Left cardiac atrium (tissue), 4 donors: ENCODE data around the gene TPSAB1. TPM values are rescaled to one million over a fixed set of nuclear protein-coding genes. Genes with fewer than 3 reads are reported as not detected.

ENCODE experiments used
- ATAC-seq, 2 donors: fragments of 200-7000 bp; cut with Tn5 transposase; one replicate each; pipeline ENCODE4 v1.9.1; 2020; ENCODE audit warnings: mild to moderate bottlenecking in 2 of 2, moderate library complexity in 2 of 2
- DNase-seq: peaks from one replicate; pipeline ENCODE4 v3.0.0-alpha.2; 2020
- intact Hi-C, 2 donors: fragments of 100-400 bp; cut with DNase I; formaldehyde crosslinking; loops; one replicate each; pipeline versions ENCODE4 v1.14.1 to v1.15.1; 2022 to 2023
- total RNA-seq, 2 donors: library from RNA; stranded (reverse); fragmentation: NEBNext Ultra II Directional; extraction: Animal tissue kit (Norgen Biotek cat#: 25700); gene quantifications; one replicate each; pipeline ENCODE4 v1.2.1, GENCODE V29; 2021
- donor health status: DM: no; HTN: yes; CAD: no.
- donor health status: DM: no; HTN: yes; CAD: no; lungs with severe emphysema.
- donor health status: DM: yes; HTN: yes; CAD: no.
- donor health status: Dilated cardiomyopathy.

The TPSAB1 gene
- total RNA-seq, 2 donors from 2014 or later = 2.1 to 17.3 TPM

DNA sequence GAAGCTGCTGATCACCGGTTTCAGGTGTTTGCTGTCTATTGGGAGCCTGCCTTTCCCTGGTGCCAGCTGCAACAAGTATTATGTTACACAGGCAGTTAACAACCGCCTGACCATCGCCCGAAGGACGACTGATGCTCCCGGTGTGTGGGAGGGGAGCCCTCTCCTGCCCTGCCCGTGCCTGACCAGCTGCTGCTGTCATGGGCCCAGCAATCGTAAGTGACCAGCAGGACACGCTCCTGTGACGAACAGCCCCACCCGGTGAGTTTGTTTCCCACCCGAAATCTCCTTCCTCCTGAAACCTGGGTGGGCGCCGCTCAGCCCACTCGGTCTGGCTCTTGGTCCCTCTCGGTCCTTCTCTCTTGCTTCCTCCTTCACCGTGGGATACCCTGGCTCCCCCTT lies 51.1 kb downstream of the TPSAB1 start:
- no peak for ATAC-seq
- intact Hi-C loops = no loop called here
- DNase-seq = no peak

Other genes starting within 250 kb of the TPSAB1 start
- gene SSTR5, start 168.0 kb upstream of the TPSAB1 start, total RNA-seq = 10 to 100 TPM in 1 of 2 donors, 1 to 10 TPM in 1; 1.3 to 10.7 TPM
- gene C1QTNF8, start 144.5 kb upstream of the TPSAB1 start, total RNA-seq = not detected
- gene CACNA1H, start 87.6 kb upstream of the TPSAB1 start, total RNA-seq = 1 to 10 TPM; 6.0 to 7.1 TPM
- under 1 TPM in 1 of 2 donors, not detected in 1; 0.21 TPM for gene TPSG1, start 15.4 kb upstream of the TPSAB1 start, total RNA-seq
- 10 to 100 TPM in 1 of 2 donors, 1 to 10 TPM in 1; 9.3 to 18.9 TPM for gene TPSB2, start 10.5 kb upstream of the TPSAB1 start, total RNA-seq
- under 1 TPM in 1 of 2 donors, not detected in 1; 0.91 TPM for gene TPSD1, start 15.4 kb downstream of the TPSAB1 start, total RNA-seq
- 10 to 100 TPM; 74.3 to 80.8 TPM for gene UBE2I, start 68.9 kb downstream of the TPSAB1 start, total RNA-seq
- gene BAIAP3, start 92.9 kb downstream of the TPSAB1 start, total RNA-seq = 1 to 10 TPM in 1 of 2 donors, under 1 TPM in 1; 0.99 to 2.7 TPM
- gene TSR3, start 111.2 kb downstream of the TPSAB1 start, total RNA-seq = 10 to 100 TPM; 44.5 to 59.1 TPM
- 10 to 100 TPM; 44.1 to 44.3 TPM for gene GNPTG, start 111.2 kb downstream of the TPSAB1 start, total RNA-seq
- gene UNKL, start 174.0 kb downstream of the TPSAB1 start, total RNA-seq = 10 to 100 TPM in 1 of 2 donors, 1 to 10 TPM in 1; 6.4 to 13.6 TPM
- gene UQCC4, start 180.0 kb downstream of the TPSAB1 start, total RNA-seq = 10 to 100 TPM; 10.0 to 13.0 TPM
- gene PERCC1, start 190.4 kb downstream of the TPSAB1 start, total RNA-seq = not detected
- 1 to 10 TPM in 1 of 2 donors, under 1 TPM in 1; 0.68 to 1.1 TPM for gene CCDC154, start 203.9 kb downstream of the TPSAB1 start, total RNA-seq
- gene CLCN7, start 234.3 kb downstream of the TPSAB1 start, total RNA-seq = 10 to 100 TPM; 43.0 to 49.7 TPM
- under 1 TPM in 1 of 2 donors, not detected in 1; 0.21 TPM for gene PTX4, start 248.2 kb downstream of the TPSAB1 start, total RNA-seq